OCI-M2 (cell line): ENCODE results near the gene SGTB.
"Not testable (repeated sequence)": the region's sequence is repeated elsewhere in the genome, so short reads cannot be mapped to it uniquely, and the experiment has no call there.

ENCODE experiments used
- DNase-seq: peaks from one replicate; lab custom pipeline; 2025; ENCODE audit not compliant: unreplicated experiment; lab: John Stamatoyannopoulos, UW

Gene SGTB

GRCh38 chr5:65734921-65735320 lies 13.0 kb upstream of the SGTB start:
- no peak for DNase-seq

DNA sequence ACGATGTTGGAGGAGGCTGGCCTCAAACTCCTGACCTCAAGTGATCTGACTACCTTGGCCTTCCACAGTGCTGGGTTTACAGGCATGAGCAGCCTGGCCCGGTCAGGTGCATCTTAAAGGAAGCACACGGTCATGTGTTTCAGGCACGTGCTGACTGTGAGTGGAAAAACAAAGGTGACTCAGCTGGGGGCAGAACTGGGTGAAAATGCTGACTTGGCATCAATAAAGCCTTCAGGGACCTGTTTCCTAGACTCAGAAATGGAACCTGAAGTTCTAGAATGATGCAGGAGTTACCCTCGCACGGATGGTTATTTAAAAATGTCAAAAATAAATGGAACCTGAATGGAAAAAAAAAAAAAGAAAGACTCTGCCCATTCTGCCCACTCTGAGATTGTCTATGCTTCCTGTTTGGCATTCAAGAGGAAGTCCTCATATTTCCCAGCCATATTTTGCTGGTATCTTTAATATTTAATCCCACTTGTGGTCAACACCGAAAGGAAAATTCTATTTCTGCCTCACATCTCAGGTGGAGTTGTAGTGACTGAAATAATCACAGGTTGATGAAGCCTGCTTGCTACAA lies 12.4 kb upstream of the SGTB start:
- not testable (repeated sequence) for DNase-seq

DNA sequence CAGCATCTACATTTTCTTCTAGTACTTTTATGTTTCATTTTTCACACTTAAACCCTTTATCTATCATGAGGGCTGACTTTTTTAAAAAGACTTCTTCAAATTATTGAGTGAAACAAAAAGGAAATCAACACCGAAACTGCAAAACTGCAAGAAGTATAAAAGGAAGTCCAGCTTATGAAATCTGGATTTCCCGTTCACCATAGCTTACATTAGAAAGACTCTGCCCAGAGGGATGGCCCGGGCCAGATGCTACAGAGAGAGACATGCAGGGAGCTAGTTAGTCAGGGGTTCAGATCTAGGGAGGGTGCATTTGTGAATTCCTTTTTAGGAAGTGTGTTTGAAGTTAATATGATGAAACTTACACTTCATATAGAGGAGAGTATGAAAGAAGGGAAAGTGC lies 10.1 kb upstream of the SGTB start:
- not testable (repeated sequence) for DNase-seq

- DNase-seq = no peak
Measured at GRCh38 chr5:65730910-65731309, 9.0 kb upstream of the SGTB start.

- DNase-seq = no peak
Measured at GRCh38 chr5:65728218-65728617, 6.3 kb upstream of the SGTB start.

GRCh38 chr5:65727491-65728156 lies 5.7 kb upstream of the SGTB start:
- DNase-seq = no peak

DNA sequence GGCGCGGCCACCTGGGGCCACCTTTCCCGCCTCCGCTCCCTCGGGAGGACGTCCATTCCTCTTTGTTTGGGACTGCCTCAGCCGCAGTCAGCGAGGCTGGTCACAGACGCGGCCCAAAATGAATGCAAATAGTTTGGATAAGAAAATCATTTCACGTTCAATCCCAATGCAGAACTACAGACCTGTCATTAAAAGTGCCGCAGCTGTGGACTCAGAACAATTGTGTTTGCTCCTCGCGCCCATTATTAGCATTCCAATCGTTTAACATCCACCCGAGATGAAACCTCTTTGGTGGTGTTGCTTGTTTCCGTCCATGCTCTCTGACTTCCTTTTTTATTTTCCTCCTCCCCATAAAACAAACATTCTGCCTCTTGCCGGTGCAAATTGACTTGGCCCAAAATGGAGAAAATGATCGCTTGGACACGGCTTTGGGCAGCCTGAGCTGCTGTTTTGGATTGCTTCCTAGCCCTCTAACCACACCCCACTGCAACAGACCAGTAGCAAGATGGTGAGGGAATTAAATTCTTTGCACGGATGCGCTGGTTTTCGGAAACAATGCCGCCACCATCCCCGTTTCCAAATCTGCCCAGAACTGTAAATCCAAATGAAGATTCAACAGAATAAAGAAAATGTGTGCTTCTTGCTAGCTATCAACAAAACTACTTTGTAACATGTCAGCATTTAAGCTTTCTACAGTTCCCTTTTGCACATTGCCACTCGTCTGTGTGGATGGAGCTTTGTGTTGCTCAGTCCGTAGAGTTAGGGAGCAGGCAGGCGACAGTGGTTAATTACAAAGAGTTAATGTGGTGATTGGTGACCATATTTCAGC lies 880 bp upstream of the SGTB start:
- DNase-seq = no peak

GRCh38 chr5:65721050-65721719 lies 724 bp downstream of the SGTB start:
- peak; percentile 7 for DNase-seq

DNA sequence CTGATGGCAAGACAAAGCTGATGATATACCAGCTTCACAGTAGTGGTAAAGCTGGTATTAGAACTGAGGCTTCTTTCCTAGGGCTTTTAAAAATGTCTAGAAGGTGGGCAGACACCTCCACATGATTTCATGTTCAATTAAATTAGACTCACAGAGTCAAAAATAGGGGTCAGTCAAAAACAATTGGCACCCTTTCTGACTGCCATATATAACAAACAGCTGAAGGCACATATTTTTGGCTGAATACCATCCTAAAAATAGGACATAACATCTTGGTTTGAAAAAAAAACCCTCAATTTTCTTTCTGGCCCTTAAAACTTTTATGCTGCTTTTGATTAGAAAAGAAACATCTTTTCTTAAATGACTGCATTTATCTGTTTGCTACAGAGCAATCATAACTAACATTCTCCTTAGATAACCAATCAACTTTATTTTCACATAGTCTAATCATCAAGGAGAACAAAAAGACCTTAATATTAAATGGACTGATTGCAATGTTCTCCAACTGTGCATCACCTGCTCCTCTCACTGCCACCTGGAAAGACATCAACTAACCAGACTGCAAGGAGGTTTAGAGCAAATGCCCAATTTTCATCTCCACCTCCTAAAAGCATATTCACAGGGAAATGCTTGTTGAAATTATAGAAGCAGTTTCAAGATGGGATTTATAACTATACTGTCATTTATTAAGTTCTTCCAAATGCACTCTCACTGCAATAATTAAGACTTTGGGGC lies 3.2 kb downstream of the SGTB start:
- no peak for DNase-seq

GRCh38 chr5:65708145-65708544 lies 13.8 kb downstream of the SGTB start:
- DNase-seq = no peak

GRCh38 chr5:65707663-65708062 lies 14.2 kb downstream of the SGTB start:
- DNase-seq = no peak

DNA sequence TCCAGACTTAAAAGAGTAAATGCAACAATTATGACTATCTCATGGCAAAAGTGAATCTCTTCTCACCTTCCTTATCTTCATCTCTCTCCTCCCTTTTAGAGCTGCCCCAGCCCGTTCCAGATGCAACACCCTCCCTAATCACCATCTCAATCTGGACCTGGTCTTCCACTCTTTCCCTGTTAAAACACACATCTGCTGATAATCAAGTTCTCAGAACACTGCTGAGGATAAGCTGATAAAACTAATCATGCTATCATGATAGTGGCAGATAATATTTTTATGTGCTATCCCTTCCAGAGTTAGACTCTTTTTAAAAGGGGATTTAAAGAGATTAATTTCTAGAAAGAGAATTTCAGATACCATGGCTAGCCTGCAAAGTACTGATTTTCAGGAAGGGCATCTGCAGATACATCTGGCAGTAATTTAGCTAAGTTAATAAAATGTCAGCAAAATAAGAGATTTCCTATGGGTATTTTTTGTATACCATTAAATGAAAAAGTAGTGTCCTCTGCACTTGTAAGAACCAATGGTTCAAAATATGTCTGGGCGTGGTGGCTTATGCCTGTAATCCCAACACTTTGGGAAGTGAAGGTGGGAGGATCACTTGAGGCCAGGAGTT lies 17.2 kb downstream of the SGTB start:
- no peak for DNase-seq

DNA sequence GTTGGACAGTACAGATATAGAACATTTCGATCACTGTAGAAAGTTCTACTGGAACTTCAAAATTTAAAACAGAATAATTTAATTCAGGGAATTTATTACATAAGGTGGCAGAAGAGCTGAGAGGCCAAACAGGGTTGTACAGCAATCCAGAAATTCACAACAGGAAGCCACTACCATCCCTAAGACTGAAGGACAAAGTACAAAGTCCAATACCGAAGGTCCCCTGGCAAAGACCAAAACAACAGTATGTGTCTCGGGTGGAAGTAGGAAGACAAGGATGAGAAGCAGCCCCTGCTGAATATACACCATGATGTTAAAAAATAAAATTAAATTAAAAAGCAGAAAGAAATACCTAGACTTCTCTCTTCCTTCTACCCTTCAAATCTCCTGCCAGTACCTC lies 19.9 kb downstream of the SGTB start:
- DNase-seq = no peak

DNA sequence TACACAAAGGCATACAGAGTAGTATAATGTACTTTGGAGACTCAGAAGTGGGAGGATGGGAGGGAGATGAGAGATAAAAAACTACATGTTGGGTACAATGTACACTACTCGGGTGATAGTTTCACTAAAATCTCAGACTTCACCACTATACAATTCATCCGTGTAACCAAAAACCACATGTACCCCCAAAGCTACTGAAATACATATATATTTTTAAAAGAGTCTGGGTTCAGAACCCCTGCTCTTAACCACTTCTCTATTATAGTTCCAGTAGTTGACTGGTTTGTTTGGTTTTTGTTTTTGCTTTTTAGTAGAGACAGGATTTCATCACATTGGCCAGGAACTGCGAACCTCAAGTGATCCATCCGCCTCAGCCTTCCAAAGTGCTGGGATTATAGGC lies 22.6 kb downstream of the SGTB start:
- no peak for DNase-seq

GRCh38 chr5:65696892-65697291 lies 25.0 kb downstream of the SGTB start:
- no peak for DNase-seq

GRCh38 chr5:65695896-65696295 lies 26.0 kb downstream of the SGTB start:
- DNase-seq = no peak

- DNase-seq = no peak
Measured at GRCh38 chr5:65695162-65695755, 26.6 kb downstream of the SGTB start.

DNA sequence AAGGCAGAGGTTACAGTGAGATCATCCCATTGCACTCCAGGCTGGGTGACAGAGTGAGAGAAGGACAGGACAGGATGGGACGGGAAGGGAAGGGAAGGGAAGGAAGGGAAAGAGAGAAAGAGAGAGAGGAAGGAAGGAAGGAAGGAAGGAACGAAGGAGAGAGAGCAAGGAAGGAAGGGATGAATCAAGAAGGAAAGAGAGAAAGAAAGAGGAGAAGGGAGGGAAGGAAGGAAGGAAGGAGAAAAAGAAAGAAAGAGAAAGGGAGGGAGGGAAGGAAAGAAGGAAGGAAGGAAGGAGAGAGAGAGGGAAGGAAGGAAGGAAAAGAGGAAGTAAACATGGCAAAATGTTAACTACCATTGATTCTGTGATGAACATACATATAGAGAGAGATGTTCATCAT lies 28.8 kb downstream of the SGTB start:
- DNase-seq = no peak

DNA sequence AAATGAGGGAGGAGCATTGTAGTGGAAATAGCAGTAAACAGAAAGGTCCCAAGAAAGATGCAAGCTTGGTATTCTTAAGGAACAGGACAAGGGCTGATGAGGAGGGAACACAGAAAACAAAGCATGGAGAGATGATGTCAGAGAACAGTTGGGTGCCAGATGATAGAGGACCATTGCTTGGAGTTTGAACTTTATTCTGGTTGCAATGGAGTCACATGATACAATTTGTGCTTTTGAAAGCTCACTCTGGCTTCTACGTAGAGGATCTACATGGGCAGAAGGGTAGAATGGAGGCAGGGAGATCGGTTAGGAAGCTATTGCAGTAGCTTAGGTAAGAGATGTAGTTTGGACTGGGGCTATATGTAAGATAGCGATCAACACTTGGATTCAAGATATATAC lies 39.8 kb downstream of the SGTB start:
- DNase-seq = no peak

DNA sequence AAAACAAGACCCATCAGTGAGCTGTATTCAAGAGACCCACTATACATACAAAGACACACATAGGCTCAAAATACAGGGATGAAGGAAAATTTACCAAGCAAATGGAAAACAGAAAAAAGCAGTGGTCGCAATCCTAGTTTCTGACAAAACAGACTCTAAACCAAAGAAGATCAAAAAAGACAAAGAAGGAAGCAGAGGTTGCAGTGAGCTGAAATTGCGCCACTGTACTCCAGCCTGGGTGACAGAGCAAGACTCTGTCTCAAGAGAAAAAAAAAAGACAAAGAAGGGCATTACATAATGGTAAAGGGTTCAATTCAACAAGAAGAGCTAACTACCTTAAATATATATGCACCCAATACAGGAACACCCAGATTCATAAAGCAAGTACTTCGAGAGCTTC lies 45.9 kb downstream of the SGTB start:
- DNase-seq = not testable (repeated sequence)
